Endodermal cell (in vitro differentiated cells): ENCODE data around the gene MORC4. TPM values are rescaled to one million over a fixed set of nuclear protein-coding genes. Genes with fewer than 3 reads are reported as not detected.

Experiments used
- DNase-seq: peaks from one replicate; pipeline ENCODE4 v3.0.0-alpha.2; 2017
- H3K27ac ChIP-seq: 2 replicates; pipeline ENCODE4 v1.5.1; 2013; ENCODE audit warnings: mild to moderate bottlenecking, low read depth, low read length, moderate library complexity
- H3K27me3 ChIP-seq: 2 replicates; pipeline ENCODE4 v1.6.1; 2013; ENCODE audit warnings: mild to moderate bottlenecking, low read length, moderate library complexity; ENCODE audit not compliant: insufficient read depth, control insufficient read depth, poor library complexity, severe bottlenecking
- H3K36me3 ChIP-seq: 2 replicates; pipeline ENCODE4 v1.7.0; 2013; ENCODE audit warnings: mild to moderate bottlenecking, low read length, moderate library complexity; ENCODE audit not compliant: control insufficient read depth, insufficient read depth
- H3K4me1 ChIP-seq: one replicate; pipeline ENCODE4 v1.7.0; 2013; ENCODE audit warnings: low read length; ENCODE audit not compliant: control insufficient read depth, insufficient read depth
- H3K4me3 ChIP-seq: 2 replicates; pipeline ENCODE4 v1.5.1; 2013; ENCODE audit warnings: mild to moderate bottlenecking, low read length, moderate library complexity
- H3K9ac ChIP-seq: 2 replicates; pipeline ENCODE4 v1.6.1; 2013; ENCODE audit warnings: mild to moderate bottlenecking, low read length, moderate library complexity; ENCODE audit not compliant: poor library complexity, severe bottlenecking; ENCODE audit errors: extremely low read depth
- H3K9me3 ChIP-seq: 2 replicates; pipeline ENCODE4 v1.6.1; 2013; ENCODE audit warnings: mild to moderate bottlenecking, low read length, moderate library complexity; ENCODE audit not compliant: control insufficient read depth
- H3K27ac Mint-ChIP-seq: 2 replicates; pipeline ENCODE4 v1.8.0; 2020; ENCODE audit warnings: mixed read lengths
- H3K27me3 Mint-ChIP-seq: 2 replicates; pipeline ENCODE4 v1.8.0; 2021; ENCODE audit warnings: mild to moderate bottlenecking, mixed read lengths; ENCODE audit not compliant: insufficient read depth
- H3K36me3 Mint-ChIP-seq: 2 replicates; pipeline ENCODE4 v1.8.0; 2020; ENCODE audit warnings: low read depth, mixed read lengths
- H3K4me1 Mint-ChIP-seq: 2 replicates; pipeline ENCODE4 v1.8.0; 2020; ENCODE audit warnings: mixed read lengths
- H3K4me3 Mint-ChIP-seq: 2 replicates; pipeline ENCODE4 v1.8.0; 2020; ENCODE audit warnings: mild to moderate bottlenecking, moderate library complexity, mixed read lengths
- H3K9me3 Mint-ChIP-seq: 2 replicates; pipeline ENCODE4 v1.8.0; 2020; ENCODE audit warnings: mild to moderate bottlenecking, mixed read lengths
- CTCF ChIP-seq: fragments of 200-600 bp; sonication (generic); conservative IDR thresholded peaks from 2 replicates; pipeline ENCODE4 v1.5.0; 2021; ENCODE audit warnings: antibody characterized with exemption, mild to moderate bottlenecking
- WGBS, 2 experiments: methylation state at CpG; one replicate each; pipeline versions ENCODE4 v1.1.5 to v1.1.7; 2013; ENCODE audit warnings: missing lambda C conversion rate in 2 of 2, mixed read lengths in 1 of 2; ENCODE audit not compliant: insufficient coverage in 1 of 2, insufficient read length in 1 of 2; 5-methylcytosine and 5-hydroxymethylcytosine counted together
- total RNA-seq, 2 donors: library from RNA; stranded (reverse); fragmentation: NEBNext Ultra II Directional in 1 of 2; extraction: Animal tissue kit (Norgen Biotek cat#: 25700) in 1 of 2; gene quantifications; 2 replicates in 1 of 2; 3 replicates in 1 of 2; pipeline ENCODE4 v1.2.1, GENCODE V29; 2021

MORC4 gene
- total RNA-seq, 2 donors from 2014 or later, result 3.4 TPM

DNA sequence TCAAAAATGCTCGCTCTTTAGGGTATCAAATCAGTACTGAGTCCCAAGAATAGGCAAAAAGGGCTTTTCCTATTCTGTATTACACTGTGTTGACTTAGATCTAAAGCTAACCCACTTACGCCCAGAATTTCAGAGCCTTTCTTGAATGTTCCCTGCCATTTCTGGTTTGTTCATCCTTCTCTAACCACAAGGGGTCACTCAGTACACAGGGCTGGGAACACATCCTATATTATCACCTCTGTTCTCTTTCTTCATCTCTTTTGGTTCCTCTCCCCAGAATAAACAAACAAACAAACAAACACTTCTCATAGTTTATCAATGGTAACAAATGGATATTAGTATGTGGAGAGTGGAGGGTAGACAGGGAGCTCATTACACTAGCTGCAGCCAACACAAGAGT, 25.5 kb upstream of the MORC4 start:
- H3K27me3 Mint-ChIP-seq, result no peaks in the 10 kb centered on the region
- Histone ChIP-seq H3K9ac (no peak overlapping the region), H3K27ac (no peak overlapping the region), H3K27me3 (no peaks in the 10 kb centered on the region), H3K4me1 (no peaks in the 10 kb centered on the region), H3K36me3 (no peaks in the 10 kb centered on the region), H3K9me3 (no peaks in the 10 kb centered on the region), H3K4me3 (no peak overlapping the region)
- TF ChIP-seq CTCF, result peak; percentile 75
- no peaks in the 10 kb centered on the region for H3K4me1 Mint-ChIP-seq
- no peak overlapping the region for H3K27ac Mint-ChIP-seq
- DNase-seq, result no peak
- 50 to 71% methylated on average over 1 to 2 of the region's 2 CpGs for WGBS, 2 experiments
- no peaks in the 10 kb centered on the region for H3K36me3 Mint-ChIP-seq
- H3K4me3 Mint-ChIP-seq, result no peak overlapping the region
- peaks cover 30% of the 10 kb centered on the region for H3K9me3 Mint-ChIP-seq

GRCh38 chrX:107014936-107015335, 14.9 kb upstream of the MORC4 start:
- Histone ChIP-seq H3K36me3 (no peaks in the 10 kb centered on the region), H3K9ac (no peak overlapping the region), H3K27ac (no peak overlapping the region), H3K4me3 (no peak overlapping the region), H3K27me3 (no peaks in the 10 kb centered on the region), H3K4me1 (no peaks in the 10 kb centered on the region), H3K9me3 (no peaks in the 10 kb centered on the region)
- Mint-ChIP-seq H3K4me1 (no peaks in the 10 kb centered on the region), H3K36me3 (no peaks in the 10 kb centered on the region), H3K27me3 (no peaks in the 10 kb centered on the region), H3K27ac (no peak overlapping the region), H3K4me3 (no peak overlapping the region), H3K9me3 (peaks cover 42% of the 10 kb centered on the region)
- WGBS, 2 experiments, result 100% methylated on average over 1 of the region's 1 CpG; no CpG with 5 or more reads in 1 of the 2 experiments
- TF ChIP-seq CTCF, result no peak
- no peak for DNase-seq

- Histone ChIP-seq H3K36me3 (no peaks in the 10 kb centered on the region), H3K9me3 (no peaks in the 10 kb centered on the region), H3K9ac (no peak overlapping the region), H3K4me3 (no peak overlapping the region), H3K27me3 (no peaks in the 10 kb centered on the region), H3K27ac (no peak overlapping the region), H3K4me1 (no peaks in the 10 kb centered on the region)
- H3K4me1 Mint-ChIP-seq, result no peaks in the 10 kb centered on the region
- DNase-seq, result no peak
- no peak overlapping the region for H3K4me3 Mint-ChIP-seq
- no peak for TF ChIP-seq CTCF
- H3K36me3 Mint-ChIP-seq, result no peaks in the 10 kb centered on the region
- H3K27ac Mint-ChIP-seq, result no peak overlapping the region
- WGBS, 2 experiments, result 98% methylated on average over 4 of the region's 4 CpGs; no CpG with 5 or more reads in 1 of the 2 experiments
- peaks cover 48% of the 10 kb centered on the region for H3K9me3 Mint-ChIP-seq
- H3K27me3 Mint-ChIP-seq, result no peaks in the 10 kb centered on the region
Measured at GRCh38 chrX:107008034-107008433, 8.0 kb upstream of the MORC4 start.
